ENCODE data around the gene C9orf57. TPM values are rescaled to one million over a fixed set of nuclear protein-coding genes. Genes with fewer than 3 reads are reported as not detected.
"Not testable (repeated sequence)": the region's sequence is repeated elsewhere in the genome, so short reads cannot be mapped to it uniquely, and the experiment has no call there.

The C9orf57 gene, protein sequence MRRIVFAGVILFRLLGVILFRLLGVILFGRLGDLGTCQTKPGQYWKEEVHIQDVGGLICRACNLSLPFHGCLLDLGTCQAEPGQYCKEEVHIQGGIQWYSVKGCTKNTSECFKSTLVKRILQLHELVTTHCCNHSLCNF
- polyA plus RNA-seq (2013, experiment 1 of 2): not detected
- polyA plus RNA-seq (2013, experiment 2 of 2): not detected

DNA sequence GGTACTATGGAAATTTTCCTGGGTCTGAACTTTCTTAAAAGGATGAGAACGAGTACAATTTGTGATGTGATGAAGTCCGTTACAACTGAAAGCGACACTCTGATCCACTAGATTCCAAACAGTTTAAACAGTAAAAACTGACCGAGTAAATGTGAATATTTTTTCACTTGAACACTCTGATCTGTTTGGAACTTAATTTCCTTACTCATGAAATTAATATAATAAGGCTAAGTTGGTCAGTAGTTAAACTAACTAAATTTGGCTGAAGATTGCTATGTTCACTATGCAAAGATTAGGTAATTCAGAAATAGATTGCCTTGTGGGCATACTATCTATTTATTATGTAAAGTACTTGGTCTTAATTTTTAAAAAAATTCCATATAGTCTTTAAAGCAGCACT lies at the start of gene C9orf57:
TSS of gene C9orf57 (minus strand) at position 101 of the 400 bp plus-strand sequence. CDS start 1,282 bp downstream, outside the sequence.
- WGBS, 2 experiments (ENCODE audit: insufficient coverage in 2 of 2): no CpG with 5 or more reads among the region's 4 CpGs
- H3K27ac ChIP-seq (ENCODE audit: low read depth, low read length, severe bottlenecking): no peak within 1 kb of the TSS
- no peak within 1 kb of the TSS for H3K4me3 ChIP-seq (ENCODE audit: extremely low read depth, insufficient read depth, low read length, poor library complexity, severe bottlenecking)
- no peaks in the 10 kb centered on the region for H3K36me3 ChIP-seq (ENCODE audit: control insufficient read depth, insufficient read depth, low read length)
- H3K4me1 ChIP-seq (ENCODE audit: control insufficient read depth, insufficient read depth, low read length, poor library complexity, severe bottlenecking): no peaks in the 10 kb centered on the region
- H3K9me3 ChIP-seq (ENCODE audit: control insufficient read depth, low read length): no peaks in the 10 kb centered on the region

DNA sequence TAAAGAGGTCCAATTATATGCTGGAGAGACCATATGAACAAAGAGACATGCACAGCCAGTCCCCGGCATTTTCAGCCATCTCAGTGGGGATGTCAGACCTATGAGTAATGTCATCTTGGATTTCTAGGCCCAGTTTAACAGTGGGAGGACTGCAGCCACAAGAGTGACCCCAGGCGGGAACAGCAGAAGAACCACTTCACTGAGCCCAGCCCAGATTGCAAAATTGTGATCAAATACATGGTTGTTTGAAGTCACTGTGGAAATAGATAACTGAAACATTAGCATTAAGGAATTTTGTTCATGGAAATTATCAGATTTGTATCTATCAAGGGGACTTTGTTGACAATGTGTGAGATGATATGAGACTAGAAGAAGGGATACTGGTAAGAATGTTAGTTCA lies 42.1 kb upstream of the C9orf57 start:
- no peaks in the 10 kb centered on the region for H3K9me3 ChIP-seq (ENCODE audit: control insufficient read depth, low read length)
- no peak overlapping the region for H3K27ac ChIP-seq (ENCODE audit: low read depth, low read length, severe bottlenecking)
- no peaks in the 10 kb centered on the region for H3K4me1 ChIP-seq (ENCODE audit: control insufficient read depth, insufficient read depth, low read length, poor library complexity, severe bottlenecking)
- no peak overlapping the region for H3K4me3 ChIP-seq (ENCODE audit: extremely low read depth, insufficient read depth, low read length, poor library complexity, severe bottlenecking)
- no peaks in the 10 kb centered on the region for H3K36me3 ChIP-seq (ENCODE audit: control insufficient read depth, insufficient read depth, low read length)
- WGBS, 2 experiments (ENCODE audit: insufficient coverage in 2 of 2): 83 to 100% methylated on average over 2 of the region's 2 CpGs

DNA sequence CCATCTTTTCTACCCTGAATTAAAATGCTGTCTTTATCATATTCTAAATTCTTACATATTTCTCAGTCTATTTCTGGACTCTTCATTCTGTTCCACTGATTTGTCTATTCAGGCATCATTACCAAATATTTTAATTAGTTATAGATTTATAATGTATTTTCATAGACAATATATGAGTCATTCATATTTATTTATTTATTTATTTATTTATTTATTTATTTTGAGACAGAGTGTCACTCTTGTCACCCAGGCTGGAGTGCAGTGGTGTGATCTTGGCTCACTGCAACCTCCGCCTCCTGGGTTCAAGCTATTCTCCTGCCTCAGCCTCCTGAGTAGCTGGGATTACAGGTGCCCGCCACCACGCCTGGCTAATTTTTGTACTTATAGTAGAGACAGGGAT lies 35.1 kb upstream of the C9orf57 start:
- not testable (repeated sequence) for H3K9me3 ChIP-seq (ENCODE audit: control insufficient read depth, low read length); H3K4me3 ChIP-seq (ENCODE audit: extremely low read depth, insufficient read depth, low read length, poor library complexity, severe bottlenecking); H3K27ac ChIP-seq (ENCODE audit: low read depth, low read length, severe bottlenecking); H3K4me1 ChIP-seq (ENCODE audit: control insufficient read depth, insufficient read depth, low read length, poor library complexity, severe bottlenecking); H3K36me3 ChIP-seq (ENCODE audit: control insufficient read depth, insufficient read depth, low read length)
- 100% methylated on average over 2 of the region's 3 CpGs for WGBS, 2 experiments (ENCODE audit: insufficient coverage in 2 of 2)

DNA sequence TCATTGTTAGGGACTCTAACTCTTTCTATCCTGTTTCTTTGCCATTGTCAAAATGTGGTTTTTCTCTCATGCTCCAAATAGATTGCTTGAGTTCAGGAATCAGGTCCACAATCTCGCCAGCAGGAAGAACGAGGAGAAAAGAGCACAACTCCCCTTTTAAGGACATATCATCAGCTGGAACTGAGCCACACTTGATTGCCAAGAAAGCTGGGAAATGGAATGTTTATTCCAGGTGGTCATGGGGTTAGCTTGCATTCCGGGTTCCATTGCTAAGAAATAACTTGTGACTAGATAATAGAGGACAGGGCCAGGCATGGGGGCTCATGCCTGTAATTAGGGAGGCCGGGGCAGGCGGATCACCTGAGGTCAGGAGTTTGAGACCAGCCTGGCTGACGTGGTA lies 32.4 kb upstream of the C9orf57 start:
- WGBS, 2 experiments (ENCODE audit: insufficient coverage in 2 of 2): 78 to 88% methylated on average over 3 to 4 of the region's 6 CpGs

DNA sequence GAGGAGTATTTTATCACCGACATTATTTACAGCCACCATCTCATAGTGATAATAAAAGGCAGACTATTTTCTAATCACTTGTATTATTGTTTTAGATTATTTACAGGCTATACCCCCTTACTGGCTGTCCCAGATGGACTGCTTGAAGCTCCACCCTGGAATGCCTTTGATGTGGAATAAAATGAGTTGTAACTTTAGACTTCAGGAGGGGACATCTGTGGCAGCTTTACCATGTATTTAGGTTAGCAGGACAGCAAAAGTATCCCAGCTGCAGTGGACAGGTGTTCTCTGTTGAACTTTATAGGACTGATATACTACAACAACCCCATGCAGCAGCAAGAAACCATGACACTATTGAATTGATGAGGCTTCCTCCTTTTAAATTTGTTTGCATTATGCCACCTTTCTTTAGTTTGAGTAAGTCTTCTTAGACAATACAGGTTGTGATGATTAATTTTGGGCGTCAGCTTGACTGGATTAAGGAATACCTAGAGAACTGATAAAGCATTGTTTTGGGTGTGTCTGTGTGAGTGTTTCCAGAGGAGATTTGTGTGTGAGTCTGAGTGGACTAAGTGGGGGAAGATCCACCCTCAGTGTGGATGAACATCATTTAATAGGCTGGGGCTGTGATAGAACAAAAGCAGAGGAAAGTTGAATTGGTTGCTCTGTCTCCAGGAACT lies 29.2 kb upstream of the C9orf57 start:
- WGBS, 2 experiments (ENCODE audit: insufficient coverage in 2 of 2): 67 to 100% methylated on average over 1 of the region's 2 CpGs
- Histone ChIP-seq H3K36me3 (ENCODE audit: control insufficient read depth, insufficient read depth, low read length) (no peaks in the 10 kb centered on the region), H3K9me3 (ENCODE audit: control insufficient read depth, low read length) (no peaks in the 10 kb centered on the region)

More for the DNA sequence above, 32.4 kb upstream of the C9orf57 start:
- Histone ChIP-seq H3K36me3 (ENCODE audit: control insufficient read depth, insufficient read depth, low read length) (no peaks in the 10 kb centered on the region), H3K27ac (ENCODE audit: low read depth, low read length, severe bottlenecking) (no peak overlapping the region), H3K4me3 (ENCODE audit: extremely low read depth, insufficient read depth, low read length, poor library complexity, severe bottlenecking) (no peak overlapping the region), H3K9me3 (ENCODE audit: control insufficient read depth, low read length) (no peaks in the 10 kb centered on the region), H3K4me1 (ENCODE audit: control insufficient read depth, insufficient read depth, low read length, poor library complexity, severe bottlenecking) (no peaks in the 10 kb centered on the region)

DNA sequence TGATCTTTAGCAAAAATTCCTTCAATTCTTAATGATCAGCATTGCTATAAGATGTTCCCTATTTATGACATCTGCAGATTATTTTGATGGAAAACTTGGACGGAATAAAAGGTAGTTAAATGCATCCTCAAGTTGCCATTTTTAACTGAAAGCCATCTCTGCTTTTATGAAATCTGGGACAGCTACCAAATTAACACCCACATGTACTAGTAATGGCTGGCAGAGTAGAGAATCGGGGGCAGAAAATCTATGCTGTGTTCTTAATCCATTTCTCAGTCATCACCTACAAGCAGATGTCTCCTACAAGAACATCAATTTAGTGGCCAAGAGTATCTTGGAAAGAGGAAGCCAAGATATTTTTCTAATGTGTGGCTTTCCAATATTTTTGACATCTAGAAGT lies 22.1 kb upstream of the C9orf57 start:
- Histone ChIP-seq H3K27ac (ENCODE audit: low read depth, low read length, severe bottlenecking) (no peak overlapping the region), H3K9me3 (ENCODE audit: control insufficient read depth, low read length) (no peaks in the 10 kb centered on the region), H3K4me3 (ENCODE audit: extremely low read depth, insufficient read depth, low read length, poor library complexity, severe bottlenecking) (no peak overlapping the region), H3K36me3 (ENCODE audit: control insufficient read depth, insufficient read depth, low read length) (no peaks in the 10 kb centered on the region), H3K4me1 (ENCODE audit: control insufficient read depth, insufficient read depth, low read length, poor library complexity, severe bottlenecking) (no peaks in the 10 kb centered on the region)
- WGBS, 2 experiments (ENCODE audit: insufficient coverage in 2 of 2): no CpG with 5 or more reads among the region's 2 CpGs

More for the DNA sequence above, 29.2 kb upstream of the C9orf57 start:
- H3K4me1 ChIP-seq (ENCODE audit: control insufficient read depth, insufficient read depth, low read length, poor library complexity, severe bottlenecking): no peaks in the 10 kb centered on the region
- no peak overlapping the region for H3K27ac ChIP-seq (ENCODE audit: low read depth, low read length, severe bottlenecking)
- H3K4me3 ChIP-seq (ENCODE audit: extremely low read depth, insufficient read depth, low read length, poor library complexity, severe bottlenecking): no peak overlapping the region

DNA sequence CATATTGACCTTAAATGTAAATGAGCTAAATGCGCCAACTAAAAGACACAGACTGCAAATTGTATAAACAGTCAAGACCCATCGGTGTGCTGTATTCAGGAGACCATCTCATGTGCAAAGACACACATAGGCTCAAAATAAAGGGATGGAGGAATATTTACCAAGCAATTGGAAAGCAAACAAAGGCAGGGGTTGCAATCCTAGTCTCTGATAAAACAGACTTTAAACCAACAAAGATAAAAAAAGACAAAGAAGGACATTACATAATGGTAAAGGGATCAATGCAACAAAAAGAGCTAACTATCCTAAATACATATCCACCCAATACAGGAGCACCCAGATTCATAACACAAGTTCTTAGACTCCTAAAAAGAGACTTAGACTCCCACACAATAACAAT lies 14.3 kb upstream of the C9orf57 start:
- not testable (repeated sequence) for H3K27ac ChIP-seq (ENCODE audit: low read depth, low read length, severe bottlenecking); H3K9me3 ChIP-seq (ENCODE audit: control insufficient read depth, low read length); H3K36me3 ChIP-seq (ENCODE audit: control insufficient read depth, insufficient read depth, low read length); H3K4me3 ChIP-seq (ENCODE audit: extremely low read depth, insufficient read depth, low read length, poor library complexity, severe bottlenecking); H3K4me1 ChIP-seq (ENCODE audit: control insufficient read depth, insufficient read depth, low read length, poor library complexity, severe bottlenecking)
- 93% methylated on average over 2 of the region's 2 CpGs; no CpG with 5 or more reads in 1 of the 2 experiments for WGBS, 2 experiments (ENCODE audit: insufficient coverage in 2 of 2)

DNA sequence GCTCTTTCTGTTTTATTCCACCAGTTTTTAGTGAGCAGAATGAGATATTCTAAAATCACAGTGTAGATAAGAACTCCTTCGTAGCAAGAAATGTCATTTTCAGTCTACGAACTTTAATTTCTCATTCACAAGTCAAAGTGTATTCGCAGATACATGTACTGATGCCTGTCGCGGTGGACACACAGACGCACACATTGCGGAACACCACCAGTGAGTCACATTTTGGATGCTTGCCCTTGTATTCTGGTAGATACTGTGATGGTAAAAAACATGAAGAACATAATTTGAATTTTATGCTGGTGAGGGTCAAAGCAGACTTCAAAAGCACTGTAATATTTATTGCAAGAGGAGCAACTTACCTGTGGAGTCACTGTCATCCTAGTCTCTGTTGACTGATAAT lies 4.7 kb upstream of the C9orf57 start:
- H3K4me3 ChIP-seq (ENCODE audit: extremely low read depth, insufficient read depth, low read length, poor library complexity, severe bottlenecking): no peak overlapping the region
- H3K27ac ChIP-seq (ENCODE audit: low read depth, low read length, severe bottlenecking): no peak overlapping the region
- no peaks in the 10 kb centered on the region for H3K36me3 ChIP-seq (ENCODE audit: control insufficient read depth, insufficient read depth, low read length)
- no peaks in the 10 kb centered on the region for H3K9me3 ChIP-seq (ENCODE audit: control insufficient read depth, low read length)
- 85 to 95% methylated on average over 6 of the region's 7 CpGs for WGBS, 2 experiments (ENCODE audit: insufficient coverage in 2 of 2)
- no peaks in the 10 kb centered on the region for H3K4me1 ChIP-seq (ENCODE audit: control insufficient read depth, insufficient read depth, low read length, poor library complexity, severe bottlenecking)

DNA sequence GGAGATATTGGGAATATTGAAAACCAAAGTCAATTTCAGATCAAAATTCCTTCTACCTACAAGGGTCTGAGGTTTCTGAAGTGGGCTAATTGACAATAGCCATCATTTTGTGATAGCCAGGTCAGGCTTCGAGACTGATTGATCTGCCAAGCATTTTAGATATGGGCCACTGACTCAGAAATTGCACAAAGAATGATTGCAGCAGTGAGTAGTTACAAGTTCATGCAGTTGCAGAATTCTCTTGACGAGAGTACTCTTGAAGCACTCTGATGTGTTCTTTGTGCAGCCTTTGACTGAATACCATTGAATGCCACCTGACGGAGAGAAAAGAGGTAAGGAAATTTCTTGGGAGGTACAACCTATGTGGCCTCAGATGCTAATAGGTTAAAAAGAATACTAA lies 8.3 kb downstream of the C9orf57 start:
- no peaks in the 10 kb centered on the region for H3K36me3 ChIP-seq (ENCODE audit: control insufficient read depth, insufficient read depth, low read length)
- 91 to 95% methylated on average over 3 of the region's 3 CpGs for WGBS, 2 experiments (ENCODE audit: insufficient coverage in 2 of 2)
- H3K4me1 ChIP-seq (ENCODE audit: control insufficient read depth, insufficient read depth, low read length, poor library complexity, severe bottlenecking): no peaks in the 10 kb centered on the region
- no peak overlapping the region for H3K27ac ChIP-seq (ENCODE audit: low read depth, low read length, severe bottlenecking)
- H3K9me3 ChIP-seq (ENCODE audit: control insufficient read depth, low read length): no peaks in the 10 kb centered on the region
- no peak overlapping the region for H3K4me3 ChIP-seq (ENCODE audit: extremely low read depth, insufficient read depth, low read length, poor library complexity, severe bottlenecking)

DNA sequence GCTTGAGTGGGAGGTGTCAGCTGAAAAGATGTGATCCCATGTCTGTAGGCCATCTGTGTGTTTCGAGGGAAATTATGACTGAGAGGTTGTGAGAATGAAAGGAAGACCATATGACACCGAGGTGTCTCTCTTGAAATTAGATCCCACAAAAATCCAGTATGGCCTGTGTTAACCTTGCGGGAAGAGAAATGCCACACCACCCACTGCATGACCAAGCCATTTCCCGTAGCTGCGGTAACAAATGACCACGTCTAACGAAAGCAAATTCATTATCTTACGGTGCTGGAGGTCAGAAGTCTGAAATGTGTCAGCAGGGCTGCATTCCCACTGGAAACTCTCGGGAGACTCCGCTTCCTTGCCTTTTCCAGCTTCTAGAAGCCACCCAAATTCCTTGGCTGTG lies 11.6 kb downstream of the C9orf57 start:
- WGBS, 2 experiments (ENCODE audit: insufficient coverage in 2 of 2): 84 to 86% methylated on average over 9 to 10 of the region's 10 CpGs

More for the DNA sequence above, 11.6 kb downstream of the C9orf57 start:
- H3K4me3 ChIP-seq (ENCODE audit: extremely low read depth, insufficient read depth, low read length, poor library complexity, severe bottlenecking): no peak overlapping the region
- H3K9me3 ChIP-seq (ENCODE audit: control insufficient read depth, low read length): no peaks in the 10 kb centered on the region
- H3K27ac ChIP-seq (ENCODE audit: low read depth, low read length, severe bottlenecking): no peak overlapping the region
- H3K4me1 ChIP-seq (ENCODE audit: control insufficient read depth, insufficient read depth, low read length, poor library complexity, severe bottlenecking): no peaks in the 10 kb centered on the region
- no peaks in the 10 kb centered on the region for H3K36me3 ChIP-seq (ENCODE audit: control insufficient read depth, insufficient read depth, low read length)

All from mesodermal cell (in vitro differentiated cells).